ENCODE data around the gene CLBA1.
A peak's percentile ranks its signal among the peaks of the same experiment; 100 is the strongest.
"Not testable (repeated sequence)": the region's sequence is repeated elsewhere in the genome, so short reads cannot be mapped to it uniquely, and the experiment has no call there.

The CLBA1 gene

GRCh38 chr14:105029402-105029801, 43.8 kb downstream of the CLBA1 start:
- no peak overlapping the region for H3K27ac Mint-ChIP-seq

DNA sequence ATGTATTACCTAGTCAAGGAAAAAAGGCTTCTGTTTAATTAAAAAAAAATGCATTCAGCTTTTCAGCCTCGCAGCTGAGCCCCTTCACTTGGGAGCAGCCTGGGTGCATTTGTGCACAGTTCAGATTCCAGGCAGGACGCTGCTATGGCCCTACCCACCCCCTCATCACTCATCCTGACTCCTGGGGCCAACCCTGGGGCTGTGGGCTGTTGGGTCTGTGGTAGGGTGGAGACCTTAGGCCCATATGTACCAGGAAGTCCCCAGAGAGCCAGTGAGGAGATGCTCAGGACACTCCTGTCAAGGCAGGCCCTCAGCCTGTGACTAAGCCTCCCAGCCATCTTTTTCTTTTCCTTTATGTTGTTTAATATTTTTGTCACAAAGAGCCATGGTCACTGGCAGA, 44.6 kb downstream of the CLBA1 start:
- Mint-ChIP-seq H3K27me3 (peaks cover 21% of the 10 kb centered on the region), H3K4me1 (peaks cover 29% of the 10 kb centered on the region), H3K27ac (no peak overlapping the region), H3K9me3 (no peaks in the 10 kb centered on the region), H3K4me3 (no peak overlapping the region), H3K36me3 (peaks cover 2% of the 10 kb centered on the region)
- CTCF ChIA-PET: interaction anchor here (2.7 kb wide), 1 partner anchor 15 kb away, joined by 6 read pairs; no protein-coding TSS in a partner anchor
- no peak for DNase-seq

More at GRCh38 chr14:105029402-105029801, 43.8 kb downstream of the CLBA1 start:
- CTCF ChIA-PET: interaction anchor here (2.5 kb wide), 1 partner anchor 16 kb away, joined by 17 read pairs; no protein-coding TSS in a partner anchor
- Mint-ChIP-seq H3K27me3 (peaks cover 16% of the 10 kb centered on the region), H3K4me3 (no peak overlapping the region), H3K36me3 (peaks cover 2% of the 10 kb centered on the region), H3K9me3 (no peaks in the 10 kb centered on the region), H3K4me1 (peaks cover 33% of the 10 kb centered on the region)
- no peak for DNase-seq

DNA sequence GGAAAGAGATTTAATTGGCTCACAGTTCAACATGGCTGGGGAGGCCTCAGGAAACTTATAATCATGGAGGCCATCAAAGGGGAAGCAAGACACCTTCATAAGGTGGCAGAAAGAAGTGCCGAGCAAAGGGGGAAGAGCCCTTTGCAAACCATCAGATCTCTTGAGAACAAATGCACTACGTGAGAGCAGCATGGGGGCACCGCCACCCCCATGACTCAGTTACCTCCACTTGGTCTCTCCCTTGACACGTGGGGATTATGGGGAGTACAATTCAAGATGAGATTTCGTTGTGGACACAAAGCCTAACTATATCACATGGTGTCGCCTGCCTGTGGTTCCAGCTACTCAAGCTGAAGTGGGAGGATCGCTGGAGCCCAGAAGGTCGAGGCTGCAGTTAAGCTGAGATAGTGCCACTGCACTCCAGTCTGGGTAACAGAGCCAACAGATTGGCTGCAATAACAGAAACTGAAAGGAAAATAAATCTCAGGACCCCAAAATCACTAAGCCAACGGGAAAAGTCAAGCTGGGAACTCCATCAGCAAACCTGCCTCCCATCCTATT, 45.3 kb downstream of the CLBA1 start:
- no peaks in the 10 kb centered on the region for H3K9me3 Mint-ChIP-seq
- DNase-seq: no peak
- peaks cover 21% of the 10 kb centered on the region for H3K27me3 Mint-ChIP-seq
- CTCF ChIA-PET: interaction anchor here (1.3 to 2.7 kb wide), 2 partner anchors 10 to 14 kb away, joined by 4 to 6 read pairs; partner anchors contain the start of gene CDCA4
- H3K27ac Mint-ChIP-seq: no peak overlapping the region
- no peak overlapping the region for H3K4me3 Mint-ChIP-seq
- peaks cover 2% of the 10 kb centered on the region for H3K36me3 Mint-ChIP-seq
- H3K4me1 Mint-ChIP-seq: peaks cover 26% of the 10 kb centered on the region

DNA sequence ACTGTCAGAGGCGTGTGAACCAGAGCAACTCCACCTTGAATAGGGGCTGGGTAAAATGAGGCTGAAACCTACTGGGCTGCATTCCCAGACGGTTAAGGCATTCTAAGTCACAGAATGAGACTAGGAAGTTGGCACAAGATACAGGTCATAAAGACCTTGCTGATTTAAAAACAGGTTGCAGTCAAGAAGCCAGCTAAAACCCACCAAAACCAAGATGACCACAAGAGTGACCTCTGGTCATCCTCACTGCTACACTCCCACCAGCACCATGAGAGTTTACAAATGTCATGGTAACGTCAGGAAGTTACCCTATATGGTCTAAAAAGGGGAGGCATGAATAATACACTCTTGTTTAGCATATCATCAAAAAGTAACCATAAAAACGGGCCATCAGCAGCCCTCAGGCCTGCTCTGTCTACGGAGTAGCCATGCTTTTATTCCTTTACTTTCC, 46.9 kb downstream of the CLBA1 start:
- peaks cover 16% of the 10 kb centered on the region for H3K4me1 Mint-ChIP-seq
- H3K27me3 Mint-ChIP-seq: peaks cover 25% of the 10 kb centered on the region
- H3K27ac Mint-ChIP-seq, H3K36me3 Mint-ChIP-seq, H3K9me3 Mint-ChIP-seq, DNase-seq: not testable (repeated sequence)
- H3K4me3 Mint-ChIP-seq: peak overlapping the region; percentile 21
- CTCF ChIA-PET: interaction anchor here (2.7 kb wide), 1 partner anchor 12 kb away, joined by 6 read pairs; no protein-coding TSS in a partner anchor

- H3K27me3 Mint-ChIP-seq: peaks cover 25% of the 10 kb centered on the region
- H3K36me3 Mint-ChIP-seq, H3K9me3 Mint-ChIP-seq, CTCF ChIA-PET: not testable (repeated sequence)
- peak; percentile 51 for DNase-seq
- H3K27ac Mint-ChIP-seq: peak overlapping the region; percentile 71
- H3K4me1 Mint-ChIP-seq: peaks cover 16% of the 10 kb centered on the region
- peak overlapping the region; percentile 80 for H3K4me3 Mint-ChIP-seq
Observed at GRCh38 chr14:105033412-105033900, 47.9 kb downstream of the CLBA1 start.

DNA sequence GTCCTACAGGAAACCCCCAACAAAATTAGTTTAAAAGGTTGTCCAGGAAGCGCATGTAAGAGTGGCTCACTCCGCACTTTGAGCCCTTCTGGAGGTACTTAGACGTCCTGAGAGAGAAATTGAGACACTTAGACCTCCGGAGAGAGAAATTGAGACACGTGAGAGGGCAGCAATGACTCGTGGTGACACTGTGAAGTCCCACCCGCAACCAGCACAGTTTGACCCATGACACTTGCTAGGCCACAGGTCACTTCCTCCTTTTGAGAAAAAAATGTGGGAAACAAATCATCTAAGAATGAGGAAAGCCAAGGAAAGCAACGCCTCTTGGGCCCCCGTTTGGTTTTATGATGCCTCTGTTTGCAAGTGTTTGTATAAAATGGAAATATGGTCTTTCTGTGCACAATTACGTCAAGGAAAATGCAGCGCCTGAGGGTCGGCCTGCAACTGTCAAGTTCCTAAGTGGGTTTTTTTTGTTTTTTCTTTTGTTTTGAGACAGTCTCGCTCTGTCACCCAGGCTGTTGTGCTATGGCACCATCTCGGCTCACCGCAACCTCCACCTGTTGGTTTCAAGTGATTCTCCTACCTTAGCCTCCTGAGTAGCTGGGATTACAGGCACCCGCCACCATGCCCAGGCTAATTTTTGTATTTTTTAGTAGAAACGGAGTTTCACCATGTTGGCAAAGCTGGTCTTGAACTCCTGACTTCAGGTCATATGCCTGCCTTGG, 48.9 kb downstream of the CLBA1 start:
- Mint-ChIP-seq H3K27me3 (peaks cover 25% of the 10 kb centered on the region), H3K9me3 (no peaks in the 10 kb centered on the region), H3K36me3 (peaks cover 2% of the 10 kb centered on the region), H3K4me1 (peaks cover 16% of the 10 kb centered on the region), H3K4me3 (no peak overlapping the region), H3K27ac (no peak overlapping the region)
- no peak for DNase-seq
- CTCF ChIA-PET: interaction anchor here (0.6 to 2.6 kb wide), 3 partner anchors 11 to 325 kb away, joined by 3 to 7 read pairs (median 3); no protein-coding TSS in a partner anchor

GRCh38 chr14:105035616-105036015, 50.0 kb downstream of the CLBA1 start:
- not testable (repeated sequence) for H3K36me3 Mint-ChIP-seq, DNase-seq, H3K9me3 Mint-ChIP-seq, H3K27ac Mint-ChIP-seq, H3K4me3 Mint-ChIP-seq
- Mint-ChIP-seq H3K4me1 (peaks cover 16% of the 10 kb centered on the region), H3K27me3 (peaks cover 25% of the 10 kb centered on the region)
- CTCF ChIA-PET: interaction anchor here (0.6 to 2.6 kb wide), 2 partner anchors 10 to 60 kb away, joined by 3 to 7 read pairs; no protein-coding TSS in a partner anchor

DNA sequence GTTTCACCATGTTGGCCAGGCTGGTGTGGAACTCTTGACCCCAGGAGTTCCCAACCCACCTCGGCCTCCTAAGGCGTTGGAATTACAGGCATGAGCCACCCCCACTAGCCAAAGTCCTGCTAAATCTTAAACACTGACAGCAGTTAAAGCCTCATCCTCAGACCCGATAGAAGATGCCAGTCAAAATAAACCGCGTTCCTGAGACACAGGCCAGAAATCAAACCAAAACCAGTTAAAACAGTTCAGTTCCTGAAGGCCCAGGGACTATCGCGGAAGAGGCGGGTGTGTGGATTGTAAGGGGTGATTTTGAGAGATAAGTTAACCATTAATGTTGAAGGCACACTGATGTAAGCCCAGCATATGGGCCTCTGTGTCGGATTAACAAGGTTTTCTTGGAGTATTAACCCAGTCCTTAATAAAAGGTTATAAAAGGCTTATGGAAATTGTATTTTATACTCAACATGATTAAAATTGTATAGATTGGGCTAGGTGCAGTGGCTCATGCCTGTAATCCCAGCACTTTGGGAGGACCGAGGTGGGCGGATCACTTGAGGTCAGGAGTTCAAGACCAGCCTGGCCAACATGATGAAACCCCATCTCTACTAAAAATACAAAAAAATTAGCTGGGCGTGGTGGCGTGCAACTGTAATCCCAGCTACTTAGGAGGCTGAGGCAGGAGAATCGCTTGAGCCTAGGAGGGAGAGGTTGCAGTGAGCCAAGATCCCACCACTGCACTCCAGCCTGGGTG, 54.0 kb downstream of the CLBA1 start:
- no peak for DNase-seq
- Mint-ChIP-seq H3K36me3 (no peaks in the 10 kb centered on the region), H3K9me3 (no peaks in the 10 kb centered on the region), H3K4me3 (no peak overlapping the region), H3K27me3 (peaks cover 16% of the 10 kb centered on the region), H3K4me1 (peaks cover 1% of the 10 kb centered on the region), H3K27ac (no peak overlapping the region)
- CTCF ChIA-PET: no interaction called here

GRCh38 chr14:105041841-105042765, 56.5 kb downstream of the CLBA1 start:
- no peak overlapping the region for H3K27ac Mint-ChIP-seq

DNA sequence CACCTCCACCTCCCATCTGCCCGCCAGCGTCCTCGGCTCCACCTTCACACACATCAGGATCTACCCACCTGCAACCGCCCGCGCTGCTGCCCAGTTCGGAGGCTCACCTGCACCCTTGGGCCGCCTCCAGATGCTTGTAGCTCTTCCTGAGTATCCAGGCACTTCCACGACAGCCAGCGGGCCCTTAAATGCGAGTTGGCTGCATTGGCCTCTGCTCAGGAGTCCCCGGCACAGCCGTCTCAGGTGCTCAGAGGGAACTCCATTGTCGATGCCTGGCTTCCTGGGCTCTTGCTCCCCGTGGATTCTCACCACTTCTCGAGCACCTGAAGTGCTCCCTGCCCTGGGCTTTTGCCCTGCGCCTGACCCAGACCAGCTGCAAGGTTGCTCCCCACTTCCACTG, 57.2 kb downstream of the CLBA1 start:
- Mint-ChIP-seq H3K27me3 (peaks cover 12% of the 10 kb centered on the region), H3K4me1 (peaks cover 13% of the 10 kb centered on the region), H3K9me3 (no peaks in the 10 kb centered on the region), H3K4me3 (no peak overlapping the region), H3K36me3 (peaks cover 2% of the 10 kb centered on the region), H3K27ac (no peak overlapping the region)
- DNase-seq: no peak
- CTCF ChIA-PET: interaction anchor here (0.8 to 6.8 kb wide), 4 partner anchors 17 to 71 kb away, joined by 3 to 122 read pairs (median 24); partner anchors contain the start of gene CDCA4

More at GRCh38 chr14:105041841-105042765, 56.5 kb downstream of the CLBA1 start:
- no peak for DNase-seq
- H3K9me3 Mint-ChIP-seq: no peaks in the 10 kb centered on the region
- CTCF ChIA-PET: interaction anchor here (0.8 to 6.8 kb wide), 5 partner anchors 16 to 70 kb away, joined by 3 to 122 read pairs (median 4); partner anchors contain the start of gene CDCA4
- H3K4me1 Mint-ChIP-seq: peaks cover 13% of the 10 kb centered on the region
- peaks cover 14% of the 10 kb centered on the region for H3K27me3 Mint-ChIP-seq
- no peak overlapping the region for H3K4me3 Mint-ChIP-seq
- H3K36me3 Mint-ChIP-seq: peaks cover 2% of the 10 kb centered on the region

GRCh38 chr14:105043641-105044040, 58.1 kb downstream of the CLBA1 start:
- DNase-seq: no peak
- peaks cover 15% of the 10 kb centered on the region for H3K4me1 Mint-ChIP-seq
- H3K9me3 Mint-ChIP-seq: no peaks in the 10 kb centered on the region
- peaks cover 2% of the 10 kb centered on the region for H3K36me3 Mint-ChIP-seq
- CTCF ChIA-PET: interaction anchor here (1.2 to 6.8 kb wide), 7 partner anchors 16 to 109 kb away, joined by 3 to 122 read pairs (median 4); partner anchors contain the start of genes CDCA4 and CLBA1
- peaks cover 12% of the 10 kb centered on the region for H3K27me3 Mint-ChIP-seq
- H3K4me3 Mint-ChIP-seq: no peak overlapping the region
- H3K27ac Mint-ChIP-seq: no peak overlapping the region

Measured in activated naive CD4-positive, alpha-beta T cell treated with anti-CD3 and anti-CD28 coated beads, Interleukin-2, amount 10 ng/mL, durations not matched to agents 7 days and 5 days (primary cell).